Measurements from ENCODE around the gene RAP1GAP2.

Gene RAP1GAP2

DNA sequence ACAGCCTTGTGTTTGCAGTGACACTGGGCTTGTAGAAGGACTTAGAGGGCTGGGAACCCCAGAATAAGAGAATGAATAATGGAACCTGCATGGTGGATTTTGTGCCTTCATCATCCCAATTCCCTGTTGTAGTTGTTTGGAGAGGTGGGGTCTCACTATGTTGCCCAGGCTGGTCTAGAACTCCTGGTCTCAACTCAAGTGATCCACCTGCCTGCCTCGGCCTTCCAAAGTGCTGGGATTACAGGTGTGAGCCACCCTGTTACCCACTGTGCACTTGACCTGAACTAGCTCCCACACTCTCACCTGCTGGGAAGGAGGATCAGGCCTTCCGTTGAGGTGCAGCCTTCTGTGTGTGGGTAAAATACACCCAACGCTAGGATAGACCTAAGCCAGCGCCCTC lies 55.4 kb downstream of the RAP1GAP2 start:
- TF ChIP-seq, protein P1, sequence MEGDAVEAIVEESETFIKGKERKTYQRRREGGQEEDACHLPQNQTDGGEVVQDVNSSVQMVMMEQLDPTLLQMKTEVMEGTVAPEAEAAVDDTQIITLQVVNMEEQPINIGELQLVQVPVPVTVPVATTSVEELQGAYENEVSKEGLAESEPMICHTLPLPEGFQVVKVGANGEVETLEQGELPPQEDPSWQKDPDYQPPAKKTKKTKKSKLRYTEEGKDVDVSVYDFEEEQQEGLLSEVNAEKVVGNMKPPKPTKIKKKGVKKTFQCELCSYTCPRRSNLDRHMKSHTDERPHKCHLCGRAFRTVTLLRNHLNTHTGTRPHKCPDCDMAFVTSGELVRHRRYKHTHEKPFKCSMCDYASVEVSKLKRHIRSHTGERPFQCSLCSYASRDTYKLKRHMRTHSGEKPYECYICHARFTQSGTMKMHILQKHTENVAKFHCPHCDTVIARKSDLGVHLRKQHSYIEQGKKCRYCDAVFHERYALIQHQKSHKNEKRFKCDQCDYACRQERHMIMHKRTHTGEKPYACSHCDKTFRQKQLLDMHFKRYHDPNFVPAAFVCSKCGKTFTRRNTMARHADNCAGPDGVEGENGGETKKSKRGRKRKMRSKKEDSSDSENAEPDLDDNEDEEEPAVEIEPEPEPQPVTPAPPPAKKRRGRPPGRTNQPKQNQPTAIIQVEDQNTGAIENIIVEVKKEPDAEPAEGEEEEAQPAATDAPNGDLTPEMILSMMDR (conservative IDR thresholded peaks at IDR 0.05): no peak
- no peak overlapping the region for H3K27ac ChIP-seq

DNA sequence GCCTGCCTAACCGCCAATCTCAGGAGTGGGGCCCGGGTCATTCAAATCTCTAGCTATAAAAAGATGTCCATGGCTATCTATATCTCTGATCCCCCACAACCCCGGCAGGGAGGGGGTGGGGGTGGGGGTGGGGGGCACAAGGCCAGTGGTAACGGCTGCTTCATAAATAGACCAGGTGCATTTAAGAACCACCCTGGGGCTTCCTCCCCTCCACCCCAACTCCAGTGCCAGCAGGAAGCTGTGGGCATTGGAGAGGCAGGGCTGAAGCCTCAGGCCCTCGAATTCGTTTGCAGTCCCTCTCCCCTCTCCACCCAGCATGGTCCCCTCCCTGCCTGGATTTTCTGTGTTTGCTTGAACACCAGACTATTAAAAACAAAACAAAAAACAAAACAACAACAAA lies 56.0 kb downstream of the RAP1GAP2 start:
- H3K27ac ChIP-seq: no peak overlapping the region
- TF ChIP-seq, protein P1 (conservative IDR thresholded peaks at IDR 0.05): no peak

DNA sequence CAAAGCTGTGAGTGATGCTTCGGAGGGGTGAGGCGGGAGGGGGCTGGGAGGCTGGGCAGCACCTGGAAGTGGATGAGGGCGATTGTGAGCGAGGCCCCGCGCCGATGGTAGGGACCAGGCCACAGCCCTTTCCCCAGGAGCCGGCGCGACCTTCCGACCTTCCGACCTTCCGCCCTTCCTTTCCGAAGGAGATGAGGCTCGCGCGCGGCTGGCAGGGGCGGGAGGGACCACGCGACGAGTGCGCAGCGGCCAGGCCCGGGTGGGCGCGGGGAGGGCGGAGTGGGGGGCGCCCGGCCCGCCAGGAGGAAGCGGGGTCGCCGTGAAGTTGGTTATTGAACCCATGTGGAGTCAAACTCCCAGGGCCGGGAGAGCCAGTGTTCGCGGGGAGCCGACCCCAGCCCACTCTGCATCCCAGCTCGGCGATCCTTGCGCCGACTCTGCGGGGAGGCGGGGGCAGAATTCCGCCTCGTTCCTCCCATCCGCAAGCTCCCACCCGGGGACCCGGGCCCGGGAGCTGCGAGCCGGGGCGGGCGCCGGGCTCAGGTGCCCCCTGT lies 56.6 kb downstream of the RAP1GAP2 start:
- peak overlapping the region; percentile 79 for H3K27ac ChIP-seq
- TF ChIP-seq, protein P1 (conservative IDR thresholded peaks at IDR 0.05): no peak

DNA sequence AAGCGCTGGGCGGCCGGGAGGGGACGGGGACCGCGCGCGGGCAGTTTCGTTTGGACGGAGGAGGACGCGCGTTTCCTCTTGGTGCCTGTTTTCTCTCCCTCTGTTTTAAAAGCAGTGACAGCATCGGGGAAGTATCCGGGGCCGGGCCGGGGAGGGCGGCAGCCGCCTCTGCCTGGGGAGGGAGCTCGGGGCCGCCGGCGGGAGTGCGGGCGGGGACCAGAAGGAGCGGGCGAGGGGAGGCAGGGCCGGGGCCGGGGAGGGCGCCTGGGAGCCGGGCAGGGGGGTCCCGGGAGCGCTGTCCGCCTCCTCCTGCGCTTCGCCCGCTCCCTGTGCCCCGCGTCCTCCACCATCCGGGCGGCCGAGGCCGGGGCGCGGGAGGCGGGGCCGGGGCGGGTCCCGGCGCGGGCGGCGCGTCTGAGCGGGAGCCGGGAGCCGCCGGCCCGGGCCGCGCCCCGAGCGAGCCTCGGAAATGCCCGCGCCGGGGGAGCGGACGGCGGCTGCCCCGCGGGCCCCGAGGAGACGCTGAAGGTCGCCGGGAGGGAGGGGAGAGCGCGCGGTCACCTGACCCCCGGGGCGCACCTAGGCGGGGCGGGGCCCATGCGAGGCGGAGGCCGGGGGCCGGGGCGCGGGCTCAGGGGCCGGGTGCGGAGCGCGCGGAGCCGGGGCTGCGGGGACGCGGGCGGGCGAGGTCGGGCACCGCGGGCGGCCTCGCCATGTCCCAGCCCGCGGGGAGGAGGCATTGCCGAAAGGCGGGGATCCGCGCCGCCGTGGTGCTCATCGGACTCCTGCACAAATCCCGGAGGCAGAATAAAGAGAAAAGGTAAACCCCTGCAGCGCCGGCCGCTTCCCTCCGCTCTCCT lies 57.3 kb downstream of the RAP1GAP2 start:
- H3K27ac ChIP-seq: peak overlapping the region; percentile 79
- TF ChIP-seq, protein P1 (conservative IDR thresholded peaks at IDR 0.05): no peak

DNA sequence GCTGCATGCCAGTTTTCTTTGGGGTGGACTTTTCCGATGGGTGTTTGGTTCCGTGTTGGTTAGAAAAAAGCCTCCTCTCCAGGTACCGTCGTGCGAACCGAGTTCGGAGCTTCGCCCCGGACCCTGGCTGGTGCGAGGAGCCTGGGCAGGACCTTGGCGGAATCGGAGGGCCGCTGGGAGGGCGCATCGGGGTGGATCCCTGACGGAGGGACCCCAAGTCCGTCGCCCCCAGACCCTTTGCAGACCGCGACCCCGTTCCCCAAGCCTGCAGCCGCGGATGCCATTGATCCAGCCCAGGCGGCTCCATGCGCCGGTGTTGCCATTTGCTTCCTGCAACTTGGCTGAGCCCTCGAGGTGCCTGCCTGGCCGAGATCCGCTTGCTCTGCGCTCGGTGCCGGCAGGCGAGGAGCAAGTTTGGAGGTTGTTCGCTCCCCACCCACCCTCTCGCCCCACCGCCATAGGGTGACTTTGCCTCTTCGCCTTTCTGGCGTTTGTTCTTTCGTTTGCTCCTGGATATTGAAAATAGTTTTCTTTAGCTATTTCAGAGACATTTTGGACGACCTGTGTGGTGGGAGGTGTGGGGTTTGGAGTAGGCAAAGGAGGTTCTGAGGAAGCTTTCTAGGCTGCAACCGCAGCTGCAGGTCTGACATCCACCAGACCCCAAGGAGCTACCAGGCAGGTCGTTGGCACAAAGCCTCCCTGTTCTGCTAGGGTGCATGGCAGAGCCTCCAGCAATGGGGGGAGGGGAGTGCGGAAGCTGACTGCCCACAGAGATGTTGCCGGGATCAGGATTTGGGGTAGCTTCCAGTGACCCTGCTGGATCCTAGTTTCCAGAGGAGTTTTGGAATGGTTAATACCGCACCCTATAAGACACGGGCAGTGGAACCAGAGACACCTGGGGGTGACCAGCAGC lies 58.2 kb downstream of the RAP1GAP2 start:
- peak overlapping the region; percentile 79 for H3K27ac ChIP-seq
- TF ChIP-seq, protein P1 (conservative IDR thresholded peaks at IDR 0.05): no peak

DNA sequence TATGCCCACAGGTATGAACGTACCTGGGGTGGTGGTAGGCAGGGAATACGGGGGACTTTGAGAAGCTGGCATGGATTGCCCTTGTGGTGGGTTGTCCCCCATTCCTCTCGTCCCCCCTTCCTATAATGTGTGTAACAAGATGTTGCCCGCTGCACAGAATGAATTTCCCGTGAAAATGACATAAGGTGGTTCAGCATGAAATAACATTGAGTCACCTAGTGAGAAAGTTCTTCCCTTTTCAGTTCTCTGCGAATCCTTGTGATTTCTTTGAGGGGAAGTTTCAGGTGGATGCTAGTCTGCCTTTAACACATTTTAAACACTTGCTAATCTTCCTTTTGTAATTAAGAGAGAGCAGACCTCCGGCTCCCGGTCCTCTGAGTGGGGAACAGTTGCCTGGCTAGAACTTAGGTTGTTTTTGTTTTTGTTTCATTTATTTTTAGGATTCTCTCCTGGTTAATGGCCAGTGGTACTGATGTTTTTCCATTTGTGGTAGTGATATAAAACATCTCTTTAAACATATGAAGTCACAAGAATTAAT lies 58.9 kb downstream of the RAP1GAP2 start:
- peak overlapping the region; percentile 79; the same call in 1 of the 2 replicates for H3K27ac ChIP-seq
- TF ChIP-seq, protein P1 (conservative IDR thresholded peaks at IDR 0.05): no peak

All from VCaP (cell line).